Breast epithelium (tissue), 4 donors: ENCODE results near the gene GTF2I. TPM values are rescaled to one million over a fixed set of nuclear protein-coding genes. Genes with fewer than 3 reads are reported as not detected.
A peak's percentile ranks its signal among the peaks of the same experiment; 100 is the strongest.
"Not testable (repeated sequence)": the region's sequence is repeated elsewhere in the genome, so short reads cannot be mapped to it uniquely, and the experiment has no call there.

Experiments
- DNase-seq, 2 donors: peaks; one replicate each; pipeline ENCODE4 v3.0.0-alpha.2; 2019; ENCODE audit warnings: low spot score in 2 of 2
- H3K27ac ChIP-seq, 2 donors: fragments of 200-600 bp; sonication (generic) in 1 of 2; one replicate each; pipeline ENCODE4 v1.5.1; 2016 to 2019; ENCODE audit warnings: mild to moderate bottlenecking in 1 of 2
- H3K27me3 ChIP-seq, 2 donors: fragments of 200-600 bp; sonication (generic) in 1 of 2; one replicate each; pipeline versions ENCODE4 v1.5.1 to v1.6.0; 2017 to 2019; ENCODE audit warnings: control low read depth in 1 of 2, mild to moderate bottlenecking in 1 of 2
- H3K36me3 ChIP-seq: fragments of 200-600 bp; one replicate; pipeline ENCODE4 v1.5.1; 2019
- H3K4me1 ChIP-seq, 2 donors: fragments of 200-600 bp; sonication (generic); one replicate each; pipeline ENCODE4 v1.5.1; 2016 to 2019; ENCODE audit warnings: control low read depth in 1 of 2
- H3K4me3 ChIP-seq, 3 donors: fragments of 200-600 bp; sonication (generic); 1 replicate in 2 of 3; 2 replicates in 1 of 3; pipeline ENCODE4 v1.5.1; 2016 to 2019; ENCODE audit warnings: mild to moderate bottlenecking in 3 of 3, moderate library complexity in 2 of 3
- H3K9me3 ChIP-seq, 2 donors: fragments of 200-600 bp; sonication (generic) in 1 of 2; one replicate each; pipeline ENCODE4 v1.5.1; 2016 to 2019; ENCODE audit warnings: control low read depth in 1 of 2
- CTCF ChIP-seq, 3 donors: fragments of 450-650 bp; IDR thresholded peaks; one replicate each; pipeline ENCODE4 v1.5.1; 2016 to 2017; ENCODE audit warnings: antibody characterized with exemption in 3 of 3, mild to moderate bottlenecking in 3 of 3, moderate library complexity in 3 of 3
- POLR2A ChIP-seq: fragments of 450-650 bp; IDR thresholded peaks from one replicate; pipeline ENCODE4 v1.6.1; 2016; ENCODE audit warnings: antibody characterized with exemption, mild to moderate bottlenecking, moderate library complexity
- POLR2AphosphoS5 ChIP-seq, 3 donors: sonication (generic); formaldehyde crosslinking; IDR thresholded peaks; one replicate each; pipeline ENCODE4 v1.6.1; 2017; ENCODE audit warnings: antibody characterized with exemption in 3 of 3
- intact Hi-C: fragments of 100-400 bp; cut with DNase I; formaldehyde crosslinking; loops from one replicate; pipeline ENCODE4 v1.15.1; 2023; ENCODE audit warnings: low total_unique reads
- total RNA-seq, 3 donors: library from RNA; depleted of rRNA; stranded (reverse); fragments of >200 nt; gene quantifications; one replicate each; pipeline ENCODE4 v1.1.0, GENCODE V29; 2016

Gene GTF2I
- total RNA-seq, 3 donors from 2014 or later: 133 to 241 (median 184) TPM

GRCh38 chr7:74656837-74657691, 454 bp upstream of the GTF2I start:
- H3K27me3 ChIP-seq: no peaks in the 10 kb centered on the region
- H3K9me3 ChIP-seq: no peaks in the 10 kb centered on the region
- H3K36me3 ChIP-seq: no peaks in the 10 kb centered on the region
- H3K4me1 ChIP-seq: peaks cover 0 to 14% of the 10 kb centered on the region in 2 donors
- peak overlapping the region; percentile 98 for H3K27ac ChIP-seq
- DNase-seq: peak; percentile 95 to 98
- H3K4me3 ChIP-seq: peak overlapping the region; percentile 95 to 100 (median 99)
- intact Hi-C loops: loop anchor here (5.0 kb wide), 1 partner anchor 175 kb away; no protein-coding TSS in a partner anchor
- TF ChIP-seq POLR2A (no peak), POLR2AphosphoS5 (IDR thresholded peaks at IDR 0.05) (peak; percentile 39 to 42 (median 41)), CTCF (IDR thresholded peaks at IDR 0.05) (no peak)

- peak; percentile 89 to 91 for DNase-seq
- Histone ChIP-seq H3K9me3 (no peaks in the 10 kb centered on the region), H3K27me3 (no peaks in the 10 kb centered on the region), H3K27ac (peak overlapping the region; percentile 98), H3K4me1 (peaks cover 0 to 23% of the 10 kb centered on the region in 2 donors), H3K4me3 (peak overlapping the region; percentile 95 to 100 (median 99)), H3K36me3 (no peaks in the 10 kb centered on the region)
- TF ChIP-seq CTCF (IDR thresholded peaks at IDR 0.05): no peak
- peak in 1 of 3 donors; percentile 22 for TF ChIP-seq POLR2AphosphoS5 (IDR thresholded peaks at IDR 0.05)
- intact Hi-C loops: loop anchor here (5.0 kb wide), 1 partner anchor 176 kb away; no protein-coding TSS in a partner anchor
These were observed 873 bp downstream of the GTF2I start for GRCh38 chr7:74658178-74659004.

GRCh38 chr7:74660202-74660601, 2.7 kb downstream of the GTF2I start:
- peak overlapping the region; percentile 82 to 98 for H3K27ac ChIP-seq
- H3K4me3 ChIP-seq: peak overlapping the region in 2 of 3 donors; percentile 95 to 100
- H3K27me3 ChIP-seq, DNase-seq, H3K9me3 ChIP-seq, H3K36me3 ChIP-seq, intact Hi-C loops: not testable (repeated sequence)
- peaks cover 0 to 24% of the 10 kb centered on the region in 2 donors for H3K4me1 ChIP-seq

GRCh38 chr7:74661836-74662794, 4.6 kb downstream of the GTF2I start:
- Histone ChIP-seq H3K4me1 (peaks cover 0 to 24% of the 10 kb centered on the region in 2 donors), H3K27ac (peak overlapping the region; percentile 67 to 98)
- H3K36me3 ChIP-seq, H3K4me3 ChIP-seq, DNase-seq, H3K27me3 ChIP-seq, intact Hi-C loops, H3K9me3 ChIP-seq: not testable (repeated sequence)

GRCh38 chr7:74665296-74665938, 7.9 kb downstream of the GTF2I start:
- no peak overlapping the region for H3K4me3 ChIP-seq
- no peaks in the 10 kb centered on the region for H3K9me3 ChIP-seq
- no peaks in the 10 kb centered on the region for H3K27me3 ChIP-seq
- H3K4me1 ChIP-seq: peaks cover 0 to 10% of the 10 kb centered on the region in 2 donors
- peak overlapping the region in 1 of 2 donors; percentile 62 for H3K27ac ChIP-seq
- no peaks in the 10 kb centered on the region for H3K36me3 ChIP-seq
- intact Hi-C loops: no loop called here
- no peak for DNase-seq
- no peak for TF ChIP-seq POLR2AphosphoS5 (IDR thresholded peaks at IDR 0.05)
- TF ChIP-seq POLR2A: no peak
- no peak for TF ChIP-seq CTCF (IDR thresholded peaks at IDR 0.05)

- H3K9me3 ChIP-seq, H3K4me3 ChIP-seq, H3K4me1 ChIP-seq, intact Hi-C loops, DNase-seq, H3K27me3 ChIP-seq, H3K27ac ChIP-seq, H3K36me3 ChIP-seq: not testable (repeated sequence)
These were observed 9.5 kb downstream of the GTF2I start for GRCh38 chr7:74667013-74667412.

- H3K4me1 ChIP-seq, intact Hi-C loops, H3K27ac ChIP-seq: not testable (repeated sequence)
These were observed 10.0 kb downstream of the GTF2I start for GRCh38 chr7:74667520-74667919.

More at GRCh38 chr7:74667520-74667919, 10.0 kb downstream of the GTF2I start:
- not testable (repeated sequence) for H3K27me3 ChIP-seq, H3K4me3 ChIP-seq, H3K9me3 ChIP-seq, H3K36me3 ChIP-seq, DNase-seq
